GM10266 (cell line): ENCODE results near the gene CLPTM1L.
"Not testable (repeated sequence)": the region's sequence is repeated elsewhere in the genome, so short reads cannot be mapped to it uniquely, and the experiment has no call there.

ENCODE experiments used
- DNase-seq: peaks from one replicate; pipeline ENCODE4 v3.0.0; 2012; ENCODE audit errors: extremely low spot score
- CTCF ChIP-seq: IDR thresholded peaks from 2 replicates; pipeline ENCODE4 v1.5.1; 2012; ENCODE audit warnings: mild to moderate bottlenecking, low read depth; ENCODE audit not compliant: control insufficient read depth, insufficient read depth; ENCODE audit errors: missing control alignments

The CLPTM1L gene

GRCh38 chr5:1374679-1375055, 29.8 kb upstream of the CLPTM1L start:
- no peak for DNase-seq
- no peak for TF ChIP-seq CTCF

GRCh38 chr5:1374030-1374678, 29.3 kb upstream of the CLPTM1L start:
- no peak for TF ChIP-seq CTCF

GRCh38 chr5:1371972-1372342, 27.1 kb upstream of the CLPTM1L start:
- not testable (repeated sequence) for DNase-seq

More at GRCh38 chr5:1374030-1374678, 29.3 kb upstream of the CLPTM1L start:
- no peak for DNase-seq

GRCh38 chr5:1371218-1371971, 26.5 kb upstream of the CLPTM1L start:
- no peak for TF ChIP-seq CTCF
- DNase-seq = no peak

- no peak for TF ChIP-seq CTCF
Measured at GRCh38 chr5:1370006-1370405, 25.1 kb upstream of the CLPTM1L start.

GRCh38 chr5:1368756-1369155, 23.9 kb upstream of the CLPTM1L start:
- TF ChIP-seq CTCF = no peak
- no peak for DNase-seq

More at GRCh38 chr5:1370006-1370405, 25.1 kb upstream of the CLPTM1L start:
- DNase-seq = no peak

- TF ChIP-seq CTCF = no peak
- DNase-seq = no peak
Measured at GRCh38 chr5:1368236-1368635, 23.3 kb upstream of the CLPTM1L start.

- no peak for DNase-seq
Measured at GRCh38 chr5:1367149-1367548, 22.2 kb upstream of the CLPTM1L start.

More at GRCh38 chr5:1367149-1367548, 22.2 kb upstream of the CLPTM1L start:
- no peak for TF ChIP-seq CTCF
